SK-N-SH treated with all-trans-retinoic acid at 6 μM for 48 hours (cell line): ENCODE data around the gene CDA.

Experiments used
- ARNTL ChIP-seq: fragments of 450-650 bp; formaldehyde crosslinking; IDR thresholded peaks from 2 replicates; pipeline ENCODE4 v1.5.0; 2020; ENCODE audit warnings: low read depth, mild to moderate bottlenecking, moderate library complexity, borderline replicate concordance
- CSRNP3 ChIP-seq: fragments of 250-450 bp; sonication (Bioruptor Pico); IDR thresholded peaks from 2 replicates; pipeline ENCODE4 v1.5.1; 2021; ENCODE audit warnings: mild to moderate bottlenecking, moderate library complexity
- PATZ1 ChIP-seq: fragments of 250-450 bp; sonication (Bioruptor Pico); IDR thresholded peaks from 2 replicates; pipeline ENCODE4 v1.8.0; 2020; ENCODE audit warnings: mild to moderate bottlenecking, moderate library complexity, borderline replicate concordance
- TCF4 ChIP-seq: fragments of 250-450 bp; sonication (Bioruptor Pico); IDR thresholded peaks from 2 replicates; pipeline ENCODE4 v1.8.0; 2021; ENCODE audit warnings: mild to moderate bottlenecking, moderate library complexity, borderline replicate concordance
- ZC3H10 ChIP-seq: fragments of 250-450 bp; sonication (Bioruptor Pico); IDR thresholded peaks from 2 replicates; pipeline ENCODE4 v1.5.1; 2021; ENCODE audit warnings: mild to moderate bottlenecking, moderate library complexity
- ZFP3 ChIP-seq: fragments of 250-450 bp; sonication (Bioruptor Pico); IDR thresholded peaks from 2 replicates; pipeline ENCODE4 v1.5.0; 2020; ENCODE audit warnings: mild to moderate bottlenecking, moderate library complexity
- ZNF565 ChIP-seq: fragments of 450-650 bp; formaldehyde crosslinking; conservative IDR thresholded peaks from 2 replicates; pipeline ENCODE4 v1.5.0; 2020; ENCODE audit warnings: low read depth, mild to moderate bottlenecking, moderate library complexity
- TF ChIP-seq, protein P1 (sequence below): fragments of 250-450 bp; sonication (Bioruptor Pico); IDR thresholded peaks from 2 replicates; pipeline ENCODE4 v1.5.0; 2020; ENCODE audit warnings: mild to moderate bottlenecking, moderate library complexity
- TF ChIP-seq, protein P2 (sequence below): fragments of 250-450 bp; sonication (Bioruptor Pico); IDR thresholded peaks from 2 replicates; pipeline ENCODE4 v1.5.1; 2020; ENCODE audit warnings: low read depth, mild to moderate bottlenecking, moderate library complexity

DNA sequence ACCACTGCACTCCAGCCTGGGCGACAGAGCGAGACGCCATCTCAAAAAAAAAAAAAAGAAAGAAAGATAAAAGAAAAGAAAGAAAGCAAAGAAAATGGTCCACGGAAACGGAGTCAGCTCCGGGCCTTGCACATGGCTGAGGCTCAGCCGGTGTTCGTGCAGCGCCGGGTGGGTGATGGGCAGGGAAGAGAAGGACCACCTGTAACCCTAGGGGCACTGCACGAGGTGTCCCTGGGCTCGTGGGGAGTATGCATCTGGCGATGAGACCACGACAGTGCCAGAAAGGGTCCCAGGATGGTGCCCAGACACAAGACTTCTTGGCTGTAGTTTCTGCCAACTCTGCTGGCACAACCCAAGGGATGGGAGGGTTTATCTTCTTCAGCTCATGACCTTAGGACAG is 5.8 kb downstream of the CDA start:
- TF ChIP-seq PATZ1 (no peak), ZFP3 (no peak), ZNF565 (no peak), CSRNP3 (no peak), ARNTL (CRISPR knock-in tag) (no peak), ZC3H10 (CRISPR knock-in tag) (no peak), TCF4 (no peak)
- TF ChIP-seq, protein P1, sequence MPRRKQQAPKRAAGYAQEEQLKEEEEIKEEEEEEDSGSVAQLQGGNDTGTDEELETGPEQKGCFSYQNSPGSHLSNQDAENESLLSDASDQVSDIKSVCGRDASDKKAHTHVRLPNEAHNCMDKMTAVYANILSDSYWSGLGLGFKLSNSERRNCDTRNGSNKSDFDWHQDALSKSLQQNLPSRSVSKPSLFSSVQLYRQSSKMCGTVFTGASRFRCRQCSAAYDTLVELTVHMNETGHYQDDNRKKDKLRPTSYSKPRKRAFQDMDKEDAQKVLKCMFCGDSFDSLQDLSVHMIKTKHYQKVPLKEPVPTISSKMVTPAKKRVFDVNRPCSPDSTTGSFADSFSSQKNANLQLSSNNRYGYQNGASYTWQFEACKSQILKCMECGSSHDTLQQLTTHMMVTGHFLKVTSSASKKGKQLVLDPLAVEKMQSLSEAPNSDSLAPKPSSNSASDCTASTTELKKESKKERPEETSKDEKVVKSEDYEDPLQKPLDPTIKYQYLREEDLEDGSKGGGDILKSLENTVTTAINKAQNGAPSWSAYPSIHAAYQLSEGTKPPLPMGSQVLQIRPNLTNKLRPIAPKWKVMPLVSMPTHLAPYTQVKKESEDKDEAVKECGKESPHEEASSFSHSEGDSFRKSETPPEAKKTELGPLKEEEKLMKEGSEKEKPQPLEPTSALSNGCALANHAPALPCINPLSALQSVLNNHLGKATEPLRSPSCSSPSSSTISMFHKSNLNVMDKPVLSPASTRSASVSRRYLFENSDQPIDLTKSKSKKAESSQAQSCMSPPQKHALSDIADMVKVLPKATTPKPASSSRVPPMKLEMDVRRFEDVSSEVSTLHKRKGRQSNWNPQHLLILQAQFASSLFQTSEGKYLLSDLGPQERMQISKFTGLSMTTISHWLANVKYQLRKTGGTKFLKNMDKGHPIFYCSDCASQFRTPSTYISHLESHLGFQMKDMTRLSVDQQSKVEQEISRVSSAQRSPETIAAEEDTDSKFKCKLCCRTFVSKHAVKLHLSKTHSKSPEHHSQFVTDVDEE (CRISPR knock-in tag): no peak
- TF ChIP-seq, protein P2, sequence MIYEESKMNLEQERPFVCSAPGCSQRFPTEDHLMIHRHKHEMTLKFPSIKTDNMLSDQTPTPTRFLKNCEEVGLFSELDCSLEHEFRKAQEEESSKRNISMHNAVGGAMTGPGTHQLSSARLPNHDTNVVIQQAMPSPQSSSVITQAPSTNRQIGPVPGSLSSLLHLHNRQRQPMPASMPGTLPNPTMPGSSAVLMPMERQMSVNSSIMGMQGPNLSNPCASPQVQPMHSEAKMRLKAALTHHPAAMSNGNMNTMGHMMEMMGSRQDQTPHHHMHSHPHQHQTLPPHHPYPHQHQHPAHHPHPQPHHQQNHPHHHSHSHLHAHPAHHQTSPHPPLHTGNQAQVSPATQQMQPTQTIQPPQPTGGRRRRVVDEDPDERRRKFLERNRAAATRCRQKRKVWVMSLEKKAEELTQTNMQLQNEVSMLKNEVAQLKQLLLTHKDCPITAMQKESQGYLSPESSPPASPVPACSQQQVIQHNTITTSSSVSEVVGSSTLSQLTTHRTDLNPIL: no peak
